Sigmoid colon (tissue), 4 donors: Measurements from ENCODE around the gene OLIG1.

Experiments used
- CTCF ChIP-seq, 4 experiments: fragments of 450-650 bp in 3 of 4; fragments of 200-600 bp in 1 of 4; IDR thresholded peaks; one replicate each; pipeline ENCODE4 v1.5.1; 2016 to 2019; ENCODE audit warnings: antibody characterized with exemption in 4 of 4, mild to moderate bottlenecking in 3 of 4, moderate library complexity in 2 of 4
- POLR2A ChIP-seq, 2 donors: fragments of 450-650 bp; IDR thresholded peaks; one replicate each; pipeline ENCODE4 v1.6.1; 2016; ENCODE audit warnings: antibody characterized with exemption in 2 of 2, mild to moderate bottlenecking in 2 of 2, moderate library complexity in 2 of 2
- POLR2AphosphoS5 ChIP-seq, 4 donors: sonication (generic); formaldehyde crosslinking; IDR thresholded peaks; one replicate each; pipeline ENCODE4 v1.6.1; 2017; ENCODE audit warnings: antibody characterized with exemption in 4 of 4

DNA sequence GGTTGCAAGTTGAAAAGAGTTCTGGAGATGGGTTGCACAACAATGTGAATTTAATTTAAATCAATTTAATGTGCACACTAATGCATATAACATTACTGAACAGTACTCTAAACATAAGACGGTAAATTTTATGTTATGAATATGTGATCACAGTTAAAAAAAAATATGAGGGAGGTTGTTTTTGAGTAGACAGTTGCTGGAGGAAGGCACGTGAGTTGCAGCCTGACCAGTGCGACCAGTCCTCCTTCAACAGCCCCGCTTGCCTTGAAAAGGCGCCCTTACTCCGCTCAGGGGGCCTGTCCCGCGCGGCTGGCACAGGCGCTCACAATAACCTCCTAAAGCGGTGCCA lies 322 bp upstream of the OLIG1 start:
- no peak for TF ChIP-seq POLR2A (IDR thresholded peaks at IDR 0.05)
- no peak for TF ChIP-seq CTCF (IDR thresholded peaks at IDR 0.05)
- TF ChIP-seq POLR2AphosphoS5 (IDR thresholded peaks at IDR 0.05), result no peak
